ENCODE measurements around the gene ZFAND2A.
A peak's percentile ranks its signal among the peaks of the same experiment; 100 is the strongest.
"Not testable (repeated sequence)": the region's sequence is repeated elsewhere in the genome, so short reads cannot be mapped to it uniquely, and the experiment has no call there.

ZFAND2A gene

GRCh38 chr7:1150400-1151002 is 9.5 kb downstream of the ZFAND2A start:
- Histone ChIP-seq H3K27me3 (ENCODE audit: insufficient read depth, poor library complexity, severe bottlenecking) (no peaks in the 10 kb centered on the region), H3K27ac (ENCODE audit: poor library complexity, severe bottlenecking) (no peak overlapping the region), H3K9me3 (ENCODE audit: severe bottlenecking) (no peaks in the 10 kb centered on the region), H3K36me3 (ENCODE audit: low read depth) (peaks cover 37% of the 10 kb centered on the region), H3K4me1 (ENCODE audit: insufficient read depth, poor library complexity, severe bottlenecking) (no peaks in the 10 kb centered on the region), H3K4me3 (ENCODE audit: severe bottlenecking) (no peak overlapping the region)
- no peak for TF ChIP-seq CTCF (IDR thresholded peaks at IDR 0.05; ENCODE audit: poor library complexity, severe bottlenecking)
- ATAC-seq (ENCODE audit: low read depth) (no peak), DNase-seq (ENCODE audit: low spot score) (no peak)

DNA sequence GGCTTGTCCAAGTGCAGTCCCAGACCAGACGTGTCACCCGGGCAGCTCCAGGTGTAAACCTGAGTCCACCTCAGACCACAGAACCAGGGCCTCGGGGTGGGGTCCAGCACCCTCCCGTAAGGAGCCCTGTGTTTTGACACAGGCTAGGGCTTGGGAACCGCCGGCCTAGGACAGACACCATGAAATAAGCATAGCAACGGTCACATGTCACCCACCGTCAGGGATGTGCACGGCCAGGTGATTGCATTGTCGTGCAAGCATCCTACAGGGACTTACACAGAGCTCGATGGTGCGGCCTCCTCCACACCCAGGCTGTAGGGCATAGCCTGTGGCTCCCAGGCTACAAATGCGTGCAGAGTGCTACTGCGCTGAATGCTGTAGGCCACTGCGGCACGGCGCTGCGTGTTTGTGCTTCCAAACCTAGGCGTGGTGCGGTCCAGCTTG is 10.6 kb downstream of the ZFAND2A start:
- no peaks in the 10 kb centered on the region for H3K4me1 ChIP-seq (ENCODE audit: insufficient read depth, poor library complexity, severe bottlenecking)
- no peaks in the 10 kb centered on the region for H3K9me3 ChIP-seq (ENCODE audit: severe bottlenecking)
- peaks cover 26% of the 10 kb centered on the region for H3K36me3 ChIP-seq (ENCODE audit: low read depth)
- no peak for TF ChIP-seq CTCF (IDR thresholded peaks at IDR 0.05; ENCODE audit: poor library complexity, severe bottlenecking)
- no peaks in the 10 kb centered on the region for H3K27me3 ChIP-seq (ENCODE audit: insufficient read depth, poor library complexity, severe bottlenecking)
- no peak overlapping the region for H3K27ac ChIP-seq (ENCODE audit: poor library complexity, severe bottlenecking)
- ATAC-seq (ENCODE audit: low read depth) (no peak), DNase-seq (ENCODE audit: low spot score) (no peak)
- H3K4me3 ChIP-seq (ENCODE audit: severe bottlenecking), result no peak overlapping the region

DNA sequence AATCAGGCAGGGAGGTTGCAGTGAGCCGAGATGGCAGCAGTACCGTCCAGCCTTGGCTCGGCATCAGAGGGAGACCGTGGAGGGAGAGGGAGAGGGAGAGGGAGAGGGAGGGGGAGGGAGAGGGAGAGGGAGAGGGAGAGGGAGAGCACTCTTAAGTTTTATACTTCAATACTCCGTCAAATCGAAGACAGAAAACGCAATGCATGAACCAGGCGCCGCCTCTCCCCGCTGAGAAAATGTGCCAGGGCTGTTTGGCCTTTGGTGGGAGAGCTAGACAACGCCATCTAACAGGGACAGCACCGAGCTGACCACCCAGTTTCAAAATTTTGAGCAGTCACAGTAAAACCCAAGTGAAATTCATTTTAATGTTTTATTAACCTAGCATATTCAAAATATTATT is 12.1 kb downstream of the ZFAND2A start:
- H3K27ac ChIP-seq (ENCODE audit: poor library complexity, severe bottlenecking), result not testable (repeated sequence)

GRCh38 chr7:1144269-1144771 is 15.7 kb downstream of the ZFAND2A start:
- no peak overlapping the region for H3K27ac ChIP-seq (ENCODE audit: poor library complexity, severe bottlenecking)
- no peaks in the 10 kb centered on the region for H3K9me3 ChIP-seq (ENCODE audit: severe bottlenecking)
- no peak overlapping the region for H3K4me3 ChIP-seq (ENCODE audit: severe bottlenecking)
- DNase-seq (ENCODE audit: low spot score) (no peak), ATAC-seq (ENCODE audit: low read depth) (peak; percentile 80)
- H3K36me3 ChIP-seq (ENCODE audit: low read depth), result no peaks in the 10 kb centered on the region
- TF ChIP-seq CTCF (IDR thresholded peaks at IDR 0.05; ENCODE audit: poor library complexity, severe bottlenecking), result peak; percentile 47
- H3K4me1 ChIP-seq (ENCODE audit: insufficient read depth, poor library complexity, severe bottlenecking), result no peaks in the 10 kb centered on the region
- H3K27me3 ChIP-seq (ENCODE audit: insufficient read depth, poor library complexity, severe bottlenecking), result no peaks in the 10 kb centered on the region

More for the DNA sequence above, 12.1 kb downstream of the ZFAND2A start:
- H3K4me1 ChIP-seq (ENCODE audit: insufficient read depth, poor library complexity, severe bottlenecking); H3K9me3 ChIP-seq (ENCODE audit: severe bottlenecking); ATAC-seq (ENCODE audit: low read depth); H3K27me3 ChIP-seq (ENCODE audit: insufficient read depth, poor library complexity, severe bottlenecking); DNase-seq (ENCODE audit: low spot score); H3K4me3 ChIP-seq (ENCODE audit: severe bottlenecking): not testable (repeated sequence)
- peaks cover 12% of the 10 kb centered on the region for H3K36me3 ChIP-seq (ENCODE audit: low read depth)

GRCh38 chr7:1143031-1143430 is 17.0 kb downstream of the ZFAND2A start:
- H3K27me3 ChIP-seq (ENCODE audit: insufficient read depth, poor library complexity, severe bottlenecking); H3K36me3 ChIP-seq (ENCODE audit: low read depth); DNase-seq (ENCODE audit: low spot score); H3K4me1 ChIP-seq (ENCODE audit: insufficient read depth, poor library complexity, severe bottlenecking); ATAC-seq (ENCODE audit: low read depth); H3K27ac ChIP-seq (ENCODE audit: poor library complexity, severe bottlenecking); H3K9me3 ChIP-seq (ENCODE audit: severe bottlenecking); H3K4me3 ChIP-seq (ENCODE audit: severe bottlenecking): not testable (repeated sequence)

- Histone ChIP-seq H3K27ac (ENCODE audit: poor library complexity, severe bottlenecking) (no peak overlapping the region), H3K4me3 (ENCODE audit: severe bottlenecking) (no peak overlapping the region), H3K4me1 (ENCODE audit: insufficient read depth, poor library complexity, severe bottlenecking) (peaks cover 1% of the 10 kb centered on the region), H3K36me3 (ENCODE audit: low read depth) (no peaks in the 10 kb centered on the region), H3K27me3 (ENCODE audit: insufficient read depth, poor library complexity, severe bottlenecking) (no peaks in the 10 kb centered on the region), H3K9me3 (ENCODE audit: severe bottlenecking) (no peaks in the 10 kb centered on the region)
- ATAC-seq (ENCODE audit: low read depth), result no peak
- DNase-seq (ENCODE audit: low spot score), result no peak
- TF ChIP-seq CTCF (IDR thresholded peaks at IDR 0.05; ENCODE audit: poor library complexity, severe bottlenecking), result no peak
These were observed 17.9 kb downstream of the ZFAND2A start for GRCh38 chr7:1142051-1142635.

Data from RWPE2 (cell line).